NCI-H226 (cell line): Measurements from ENCODE around the gene CALB2.
A peak's percentile ranks its signal among the peaks of the same experiment; 100 is the strongest.

Experiments used
- DNase-seq: peaks from one replicate; pipeline ENCODE4 v3.0.0-alpha.2; 2015

The CALB2 gene

GRCh38 chr16:71428385-71428784 is 69.9 kb downstream of the CALB2 start:
- no peak for DNase-seq

DNA sequence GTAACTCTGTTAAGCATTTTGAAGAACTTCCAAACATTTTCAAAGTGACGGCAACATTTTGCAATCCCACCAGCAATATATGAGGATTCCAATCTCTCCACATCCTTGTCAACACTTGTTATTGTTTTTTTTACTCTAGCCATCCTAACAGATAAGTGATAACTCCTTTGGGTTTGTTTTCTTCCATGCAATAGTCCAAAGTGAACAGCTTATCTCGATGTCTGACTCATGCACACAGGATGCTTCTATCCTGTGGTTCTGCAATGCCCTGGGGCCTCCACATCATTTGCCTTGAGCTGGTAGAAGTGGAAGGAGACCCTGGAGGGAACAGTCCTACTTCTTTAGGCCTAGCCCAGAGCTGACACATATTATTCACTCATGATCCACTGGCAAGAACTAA is 70.4 kb downstream of the CALB2 start:
- peak; percentile 98 for DNase-seq

GRCh38 chr16:71429581-71429980 is 71.1 kb downstream of the CALB2 start:
- DNase-seq = no peak

DNA sequence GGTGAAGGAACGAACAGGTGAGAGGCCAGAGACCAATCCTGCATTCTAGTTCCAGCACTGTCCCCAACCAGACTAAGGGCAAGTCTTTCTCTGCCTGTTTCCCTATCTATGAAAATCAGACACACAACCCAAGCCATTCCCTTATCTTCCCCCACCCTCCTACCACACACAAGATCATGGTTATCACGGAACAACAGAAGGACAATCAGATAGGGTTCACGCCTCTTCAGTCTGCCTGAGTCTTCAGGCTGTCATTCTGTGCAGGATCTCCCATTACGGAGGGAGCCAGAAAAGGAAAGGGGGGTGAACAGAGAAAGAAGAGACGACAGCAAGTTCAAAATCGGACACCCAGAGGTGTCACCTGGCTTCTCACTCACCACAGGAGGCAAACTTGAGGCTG is 72.2 kb downstream of the CALB2 start:
- no peak for DNase-seq

GRCh38 chr16:71431176-71431575 is 72.7 kb downstream of the CALB2 start:
- no peak for DNase-seq

DNA sequence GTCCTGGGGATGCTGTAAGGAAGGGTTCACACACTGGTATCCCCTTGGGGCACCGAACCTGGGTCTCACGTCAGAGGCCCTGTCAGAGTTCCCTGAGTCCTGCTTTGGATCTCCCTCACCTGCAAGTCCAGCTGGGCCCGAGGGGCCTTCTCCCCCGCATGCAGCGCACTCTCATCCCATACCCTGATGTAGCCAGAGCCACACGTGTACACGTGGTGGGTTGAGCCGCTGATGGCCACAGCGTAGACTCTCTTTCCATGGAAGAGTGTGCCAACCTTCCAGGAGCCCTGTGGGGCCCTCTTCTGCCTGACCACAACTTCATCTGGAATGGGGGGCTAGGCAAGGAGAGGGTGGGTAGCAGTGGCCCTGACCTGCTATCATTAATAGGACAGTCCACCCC is 73.5 kb downstream of the CALB2 start:
- no peak for DNase-seq

DNA sequence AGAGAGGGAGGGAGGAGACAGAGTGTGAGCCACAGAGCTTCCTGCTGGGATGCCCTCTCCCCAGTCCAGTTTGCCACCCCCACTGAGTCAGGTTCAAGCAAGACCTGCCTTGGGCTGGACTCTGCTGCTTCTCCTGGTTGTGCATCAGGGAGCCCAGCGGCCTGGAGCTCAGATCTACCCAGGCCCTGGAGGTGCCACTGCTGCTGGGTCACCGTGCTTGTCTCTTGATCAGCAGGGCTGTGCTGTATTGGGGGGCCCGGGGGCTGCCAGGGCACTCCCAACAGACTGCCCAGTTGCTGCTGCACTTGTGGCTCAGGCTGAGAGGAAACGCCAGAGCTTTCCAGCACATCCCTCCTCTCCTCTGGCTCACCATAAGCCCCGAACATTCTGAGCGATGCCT is 74.4 kb downstream of the CALB2 start:
- DNase-seq = no peak

DNA sequence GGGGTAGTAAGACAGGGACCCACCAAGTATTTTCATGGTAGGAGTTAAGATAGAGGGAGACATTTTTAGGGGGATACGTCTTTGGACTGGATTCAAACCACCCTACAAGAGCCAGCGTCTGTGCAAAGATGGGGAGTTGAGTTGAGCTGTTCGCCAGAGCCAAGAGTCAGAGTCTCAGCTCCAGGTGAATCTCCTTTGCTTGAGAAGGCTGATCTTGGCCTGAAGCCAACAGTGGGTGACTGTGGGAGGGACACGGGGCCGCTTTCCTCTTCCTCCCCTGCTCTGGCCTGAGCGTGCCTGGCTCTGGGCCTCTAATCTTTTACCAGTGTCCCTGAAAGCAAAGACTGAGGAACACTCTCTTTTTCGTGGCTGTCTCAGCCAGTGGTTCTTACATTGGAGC is 78.0 kb downstream of the CALB2 start:
- DNase-seq = no peak

- no peak for DNase-seq
Observed at GRCh38 chr16:71439523-71439922, 81.0 kb downstream of the CALB2 start.
